Upper lobe of right lung (tissue), 1 donor: Measurements from ENCODE around the gene OVAAL. TPM values are rescaled to one million over a fixed set of nuclear protein-coding genes. Genes with fewer than 3 reads are reported as not detected.

ENCODE experiments used
- ATAC-seq: fragments of 200-7000 bp; cut with Tn5 transposase; one replicate; pipeline ENCODE4 v1.9.1; 2020; ENCODE audit warnings: mild to moderate bottlenecking, moderate library complexity
- DNase-seq: peaks from one replicate; pipeline ENCODE4 v3.0.0-alpha.2; 2020
- H3K27ac ChIP-seq: fragments of 200-600 bp; one replicate; pipeline ENCODE4 v1.8.0; 2022
- H3K27me3 ChIP-seq: fragments of 200-600 bp; one replicate; pipeline ENCODE4 v1.8.0; 2022; ENCODE audit warnings: mild to moderate bottlenecking
- H3K36me3 ChIP-seq: fragments of 200-600 bp; one replicate; pipeline ENCODE4 v1.8.0; 2022
- H3K4me1 ChIP-seq: fragments of 200-600 bp; one replicate; pipeline ENCODE4 v1.8.0; 2022
- H3K4me3 ChIP-seq: fragments of 200-600 bp; one replicate; pipeline ENCODE4 v1.8.0; 2022; ENCODE audit warnings: mild to moderate bottlenecking
- H3K9me3 ChIP-seq: fragments of 200-600 bp; one replicate; pipeline ENCODE4 v1.8.0; 2022
- CTCF ChIP-seq: fragments of 200-600 bp; IDR thresholded peaks from one replicate; pipeline ENCODE4 v1.8.0; 2022; ENCODE audit warnings: antibody characterized with exemption
- intact Hi-C: fragments of 100-400 bp; cut with DNase I; formaldehyde crosslinking; loops from one replicate; pipeline ENCODE4 v1.11.0; 2022
- total RNA-seq: library from RNA; stranded (reverse); fragmentation: NEBNext Ultra II Directional; extraction: Animal tissue kit (Norgen Biotek cat#: 25700); gene quantifications from one replicate; pipeline ENCODE4 v1.2.1, GENCODE V29; 2021
- donor health status: DM: no; HTN: yes; CAD: no; lungs with severe emphysema.

The OVAAL gene
- total RNA-seq, 1 donor from 2014 or later, result not detected

- no peak overlapping the region for H3K27ac ChIP-seq
- H3K4me3 ChIP-seq, result no peak overlapping the region
- DNase-seq (no peak), ATAC-seq (no peak)
- no peaks in the 10 kb centered on the region for H3K27me3 ChIP-seq
- no peaks in the 10 kb centered on the region for H3K4me1 ChIP-seq
- intact Hi-C loops, result no loop called here
- no peaks in the 10 kb centered on the region for H3K9me3 ChIP-seq
- TF ChIP-seq CTCF, result no peak
- no peaks in the 10 kb centered on the region for H3K36me3 ChIP-seq
Observed at GRCh38 chr1:180566026-180566425, 7.3 kb downstream of the OVAAL start.

- no peak for ATAC-seq
- DNase-seq, result no peak
- no peaks in the 10 kb centered on the region for H3K27me3 ChIP-seq
Observed at GRCh38 chr1:180566495-180566894, 7.7 kb downstream of the OVAAL start.

GRCh38 chr1:180567654-180568053, 8.9 kb downstream of the OVAAL start:
- no peak for DNase-seq
- intact Hi-C loops, result no loop called here
- Histone ChIP-seq H3K36me3 (no peaks in the 10 kb centered on the region), H3K4me3 (no peak overlapping the region), H3K4me1 (no peaks in the 10 kb centered on the region), H3K27ac (no peak overlapping the region), H3K9me3 (no peaks in the 10 kb centered on the region), H3K27me3 (no peaks in the 10 kb centered on the region)
- no peak for ATAC-seq
- no peak for TF ChIP-seq CTCF

More at GRCh38 chr1:180566495-180566894, 7.7 kb downstream of the OVAAL start:
- H3K36me3 ChIP-seq, result no peaks in the 10 kb centered on the region
- no peak overlapping the region for H3K4me3 ChIP-seq
- TF ChIP-seq CTCF, result no peak
- intact Hi-C loops, result no loop called here
- no peaks in the 10 kb centered on the region for H3K4me1 ChIP-seq
- H3K9me3 ChIP-seq, result no peaks in the 10 kb centered on the region
- H3K27ac ChIP-seq, result no peak overlapping the region

DNA sequence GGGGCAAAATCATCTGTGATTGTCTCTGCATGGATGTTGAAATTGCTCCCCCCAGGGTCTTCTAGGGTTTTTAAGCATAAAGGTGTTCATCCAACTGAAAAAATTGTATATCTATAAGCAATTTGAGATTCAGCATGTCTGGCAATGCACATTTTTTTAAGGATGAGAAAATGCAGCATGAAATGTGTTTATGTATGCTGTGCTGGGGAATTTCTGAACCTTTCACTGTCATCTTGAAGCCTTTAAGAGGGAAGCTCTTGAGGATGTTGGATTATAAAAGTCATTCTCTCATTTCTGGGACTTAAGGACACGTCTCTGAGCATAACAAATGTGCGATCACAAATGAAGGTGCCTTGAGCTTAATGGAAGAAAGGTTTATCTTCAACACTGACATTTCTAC, 9.4 kb downstream of the OVAAL start:
- Histone ChIP-seq H3K9me3 (no peaks in the 10 kb centered on the region), H3K4me1 (no peaks in the 10 kb centered on the region), H3K27ac (no peak overlapping the region), H3K36me3 (no peaks in the 10 kb centered on the region), H3K4me3 (no peak overlapping the region), H3K27me3 (no peaks in the 10 kb centered on the region)
- TF ChIP-seq CTCF, result no peak
- no peak for ATAC-seq
- no peak for DNase-seq
- intact Hi-C loops, result no loop called here

DNA sequence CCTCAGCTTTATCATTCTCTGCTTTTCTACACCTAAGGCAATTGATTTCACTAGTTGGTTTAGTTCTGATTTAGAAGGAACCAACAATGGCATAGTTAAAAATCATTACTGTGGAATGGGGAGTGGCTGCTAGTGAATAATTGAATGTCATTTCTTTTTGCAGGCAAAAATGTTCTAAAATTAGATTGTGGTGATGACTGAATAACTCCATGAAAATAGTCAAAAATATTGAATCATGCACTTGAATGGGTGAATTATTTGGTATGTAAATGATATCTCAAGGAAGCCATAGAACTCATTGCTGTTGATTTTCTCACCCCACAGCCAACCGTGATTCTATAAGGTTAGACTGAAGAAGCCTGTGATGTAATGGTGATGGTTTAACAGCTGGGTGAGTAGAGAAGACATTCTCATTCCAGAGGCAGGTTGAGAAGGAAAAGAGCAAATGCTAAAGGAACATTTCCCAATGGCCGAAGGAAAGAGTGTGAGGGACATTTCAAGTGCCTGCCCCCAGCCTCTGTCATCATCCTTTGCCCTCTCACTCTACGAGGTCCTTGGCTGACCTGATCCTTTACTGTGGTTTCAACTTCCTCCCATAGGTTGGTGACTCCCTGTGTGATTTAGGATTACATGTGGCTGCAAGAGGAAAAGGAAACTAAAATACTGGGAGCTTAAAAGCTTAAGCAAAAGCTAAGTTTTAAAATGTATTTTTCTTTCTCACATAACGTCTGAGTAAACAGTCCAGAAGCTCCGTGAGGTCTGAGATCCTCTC, 12.5 kb downstream of the OVAAL start:
- H3K4me1 ChIP-seq, result no peaks in the 10 kb centered on the region
- DNase-seq, result no peak
- H3K36me3 ChIP-seq, result no peaks in the 10 kb centered on the region
- H3K9me3 ChIP-seq, result no peaks in the 10 kb centered on the region
- no peak overlapping the region for H3K4me3 ChIP-seq
- intact Hi-C loops, result no loop called here
- no peak overlapping the region for H3K27ac ChIP-seq
- no peaks in the 10 kb centered on the region for H3K27me3 ChIP-seq
- TF ChIP-seq CTCF, result no peak
- peak; percentile 43 for ATAC-seq
